HG02981 (cell line): ENCODE data around the gene BIRC6.

Source experiments
- ATAC-seq: cut with Tn5 transposase; IDR thresholded peaks from one replicate; pipeline ENCODE4 v1.9.1; 2021; ENCODE audit warnings: mild to moderate bottlenecking, moderate library complexity; ENCODE audit not compliant: unreplicated experiment

BIRC6 gene

DNA sequence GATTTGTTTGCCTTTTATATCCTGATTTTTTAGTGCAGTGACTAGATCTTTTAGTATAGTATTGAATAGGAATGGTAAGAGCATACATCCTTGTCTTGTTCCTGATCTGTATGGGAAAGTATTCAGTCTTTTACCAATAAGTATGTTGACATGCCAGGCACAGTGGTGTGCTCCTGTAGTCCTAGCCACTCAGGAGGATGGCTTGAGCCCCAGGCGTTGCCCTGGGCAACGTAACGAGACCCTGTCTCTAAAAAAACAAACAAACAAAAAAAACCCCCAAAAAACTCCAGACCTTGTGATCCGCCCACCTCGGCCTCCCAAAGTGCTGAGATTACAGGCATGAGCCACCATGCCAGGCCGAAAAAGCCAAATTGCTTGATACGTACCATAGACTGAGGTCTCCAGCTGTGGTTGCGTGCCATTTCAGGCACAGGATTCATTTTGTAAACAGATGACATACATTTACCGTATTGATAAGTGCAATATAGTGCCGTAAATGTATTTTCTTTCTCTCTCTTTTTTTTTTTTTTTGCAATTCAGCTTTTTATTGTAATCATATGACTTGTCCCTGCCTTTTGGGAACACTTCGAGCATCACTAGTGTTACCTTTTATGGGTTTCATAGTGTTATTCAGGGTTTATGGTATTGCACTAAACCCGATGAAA, 18.5 kb downstream of the BIRC6 start:
- ATAC-seq: no peak

DNA sequence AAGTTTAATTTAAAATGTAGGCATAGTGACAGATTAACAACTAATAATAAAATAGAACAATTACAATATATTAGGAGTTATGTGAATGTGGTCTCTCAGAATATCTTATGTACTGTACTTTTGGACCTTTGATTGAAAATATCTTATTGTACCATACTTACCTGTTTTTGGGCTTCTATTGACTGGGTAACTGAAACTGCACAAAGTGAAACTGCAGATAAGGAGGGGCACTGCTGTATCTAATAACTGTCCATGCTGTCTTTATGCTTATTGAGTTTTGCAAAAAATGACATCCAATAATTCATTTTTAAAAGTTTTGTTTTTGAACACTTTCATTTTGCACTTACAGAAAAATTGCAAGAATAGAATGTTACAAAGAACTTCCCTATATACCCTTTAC, 19.9 kb downstream of the BIRC6 start:
- ATAC-seq: no peak

DNA sequence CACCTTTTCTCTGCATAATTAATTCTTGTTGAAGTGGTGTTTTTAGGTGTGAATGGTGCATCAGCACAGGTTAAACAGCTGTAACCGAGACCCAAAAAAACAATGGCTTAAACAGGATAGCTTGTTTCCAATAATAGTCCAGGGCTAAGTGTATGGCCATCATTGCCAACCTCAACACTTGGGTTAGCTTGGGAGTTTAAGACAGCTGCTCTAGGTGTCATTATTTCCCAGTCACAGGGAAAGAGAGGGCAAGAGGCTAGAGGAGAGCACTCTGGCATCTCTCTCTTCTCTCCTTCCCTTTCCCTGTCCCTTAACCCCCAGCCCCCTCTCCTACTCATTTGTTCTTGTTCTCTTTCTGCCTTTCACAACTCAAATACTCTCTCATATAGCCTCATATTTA, 21.1 kb downstream of the BIRC6 start:
- no peak for ATAC-seq

DNA sequence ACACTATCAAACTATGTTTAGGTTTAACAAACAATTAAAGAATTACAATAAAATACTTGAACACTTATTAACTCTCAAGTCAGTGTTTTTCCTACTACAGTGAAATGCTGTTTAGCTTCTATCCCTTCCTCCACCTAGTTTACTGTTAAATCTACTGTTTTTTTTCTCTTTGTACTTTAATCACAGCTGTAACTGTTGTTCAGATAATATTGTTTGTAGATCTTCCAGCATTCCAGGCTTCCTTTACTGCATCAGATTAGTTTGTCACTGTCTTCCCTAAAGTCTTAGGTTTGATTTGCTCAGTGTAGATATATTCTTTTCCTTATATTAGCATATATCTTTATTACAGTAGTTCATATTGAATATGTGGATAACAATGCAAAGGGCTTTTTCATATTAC, 22.5 kb downstream of the BIRC6 start:
- ATAC-seq: no peak

DNA sequence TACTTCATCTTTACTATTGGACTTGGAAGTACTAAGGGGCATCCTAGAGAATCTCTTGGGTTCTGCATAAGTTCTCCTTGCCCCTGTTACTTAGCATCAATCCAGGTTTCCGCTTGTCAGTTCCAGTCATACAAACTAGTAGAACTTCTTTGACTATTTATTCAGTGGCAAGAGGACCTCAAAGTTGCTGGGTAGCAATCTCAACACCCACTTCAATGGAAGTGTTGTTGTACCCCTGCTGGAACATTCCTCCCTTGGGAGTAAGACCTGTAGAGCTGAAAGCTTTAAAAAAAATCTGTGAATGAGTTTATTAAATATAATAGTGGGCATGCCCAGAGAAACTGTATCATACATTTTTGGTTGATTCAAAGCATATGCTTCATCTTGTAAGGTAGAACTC, 27.0 kb downstream of the BIRC6 start:
- no peak for ATAC-seq

DNA sequence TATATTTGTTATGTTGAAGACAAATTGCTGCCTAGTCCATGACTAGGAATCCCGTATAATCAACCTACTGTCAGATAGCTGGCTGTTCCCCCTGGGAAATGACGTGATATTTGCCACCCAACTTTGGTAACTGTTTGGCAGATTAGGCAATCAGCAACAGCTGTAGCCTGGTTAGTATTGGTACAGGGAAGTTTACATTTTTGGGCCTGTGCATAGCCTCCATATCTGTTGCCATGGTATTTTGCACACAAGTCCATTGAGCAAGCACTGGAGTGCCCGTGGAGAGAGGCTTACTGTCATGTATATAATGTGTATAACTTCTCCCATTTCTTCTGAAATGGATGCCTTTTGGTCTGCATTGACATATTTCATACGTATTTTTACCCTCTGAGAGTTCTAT, 27.7 kb downstream of the BIRC6 start:
- ATAC-seq: no peak

DNA sequence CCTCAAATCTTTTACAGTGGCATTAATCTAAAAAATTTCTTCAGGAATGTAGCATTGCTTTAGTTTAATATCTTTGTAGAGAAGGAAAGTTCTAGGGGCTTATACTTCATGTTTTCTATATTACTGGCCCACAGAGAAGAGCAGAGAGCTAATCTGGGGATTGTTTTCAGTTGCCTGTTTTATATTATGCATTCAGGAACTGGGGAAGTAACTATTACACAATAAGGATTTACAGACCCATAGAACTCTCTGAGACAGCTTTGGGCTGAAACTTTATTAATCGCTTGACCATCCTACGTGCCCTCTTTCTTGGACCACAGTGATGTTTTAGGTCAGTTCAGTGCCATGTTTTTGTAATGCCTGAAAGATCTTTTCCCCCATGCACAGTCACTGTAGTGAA, 29.9 kb downstream of the BIRC6 start:
- no peak for ATAC-seq

DNA sequence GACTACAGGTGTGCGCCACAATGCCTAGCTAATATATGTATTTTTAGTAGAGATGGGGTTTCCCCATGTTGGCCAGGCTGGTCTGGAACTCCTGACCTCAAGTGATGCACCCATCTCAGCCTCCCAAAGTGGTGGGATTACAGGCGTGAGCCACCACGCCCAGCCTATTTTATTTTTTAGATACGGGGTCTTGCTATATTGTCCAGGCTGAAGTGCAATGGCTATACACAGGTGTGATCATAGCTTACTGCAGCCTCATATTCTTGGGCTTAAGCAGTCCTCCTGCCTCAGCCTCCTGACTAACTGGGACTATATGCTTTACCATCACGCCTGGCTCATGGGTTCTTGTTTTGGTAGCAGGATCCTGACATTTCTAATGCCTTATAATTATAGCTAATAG, 42.4 kb downstream of the BIRC6 start:
- ATAC-seq: no peak

DNA sequence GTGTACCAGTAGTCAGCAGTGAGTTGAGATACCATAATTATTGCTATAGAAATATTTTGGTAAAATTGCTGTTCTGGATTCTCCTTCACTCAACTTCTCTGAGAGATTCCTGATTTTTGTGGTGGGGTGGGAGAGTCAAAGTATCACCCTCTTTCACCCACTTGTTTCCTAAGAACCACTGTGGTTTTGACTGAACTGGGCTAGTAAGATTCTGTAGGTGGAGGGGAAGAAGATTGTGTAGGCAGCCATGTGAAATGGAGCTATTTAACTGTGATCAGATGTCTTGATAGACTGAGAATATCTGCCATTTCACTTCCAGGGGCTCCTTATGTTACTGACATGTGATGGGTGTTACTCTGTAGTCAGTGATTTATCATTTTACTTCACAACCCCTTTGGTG, 45.3 kb downstream of the BIRC6 start:
- no peak for ATAC-seq

DNA sequence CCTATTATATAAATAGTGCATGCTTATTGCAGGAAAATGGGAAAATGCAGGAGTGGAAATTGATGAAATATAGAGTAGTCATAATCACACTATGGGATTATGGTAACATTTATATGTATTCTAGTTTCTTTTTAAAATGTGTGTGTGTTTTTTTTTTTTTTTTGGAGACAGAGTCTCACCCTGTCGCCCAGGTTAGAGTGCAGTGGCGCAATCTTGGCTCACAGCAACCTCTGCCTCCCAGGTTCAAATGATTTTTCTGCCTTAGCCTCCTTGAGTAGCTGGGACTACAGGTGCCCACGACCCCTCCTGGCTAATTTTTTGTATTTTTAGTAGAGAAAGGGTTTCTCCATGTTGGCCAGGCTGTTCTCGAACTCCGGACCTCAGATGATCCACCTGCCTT, 47.0 kb downstream of the BIRC6 start:
- no peak for ATAC-seq

DNA sequence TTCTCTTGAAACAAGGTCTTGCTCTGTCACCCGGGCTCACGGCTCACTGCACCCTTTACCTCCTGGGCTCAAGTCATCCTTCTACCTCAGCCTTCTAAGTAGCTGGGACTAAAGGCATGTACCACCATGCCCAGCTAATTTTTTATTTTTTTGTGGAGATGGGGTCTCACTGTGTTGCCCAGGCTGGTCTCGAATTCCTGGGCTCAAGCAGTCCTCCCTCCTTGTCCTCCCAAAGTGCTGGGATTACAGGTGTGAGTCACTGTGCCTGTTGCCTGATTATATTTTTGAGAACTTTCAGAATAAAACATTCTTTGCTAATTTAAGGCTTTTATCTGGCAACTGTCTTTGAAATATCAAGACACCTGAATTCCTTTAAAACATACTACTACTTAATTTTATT, 47.9 kb downstream of the BIRC6 start:
- no peak for ATAC-seq

DNA sequence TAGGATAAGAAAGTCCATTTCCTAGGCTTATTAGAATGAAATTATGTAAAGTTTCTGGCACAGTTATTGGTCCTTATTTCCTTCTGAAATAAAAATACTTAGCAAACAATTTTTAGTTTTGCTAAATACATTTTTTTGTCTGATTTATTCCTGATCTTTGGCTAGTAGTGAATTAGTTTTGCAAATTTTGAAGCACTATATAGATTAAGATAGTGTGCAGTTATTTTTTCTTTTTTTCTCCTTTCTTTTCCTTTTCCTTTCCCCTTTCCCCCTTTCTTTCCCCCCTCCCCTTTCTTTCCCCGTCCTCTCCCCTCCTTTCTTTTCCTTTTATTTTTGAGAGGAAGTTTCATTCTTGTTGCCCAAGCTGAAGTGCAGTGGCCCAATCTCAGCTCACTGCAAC, 59.7 kb downstream of the BIRC6 start:
- no peak for ATAC-seq

DNA sequence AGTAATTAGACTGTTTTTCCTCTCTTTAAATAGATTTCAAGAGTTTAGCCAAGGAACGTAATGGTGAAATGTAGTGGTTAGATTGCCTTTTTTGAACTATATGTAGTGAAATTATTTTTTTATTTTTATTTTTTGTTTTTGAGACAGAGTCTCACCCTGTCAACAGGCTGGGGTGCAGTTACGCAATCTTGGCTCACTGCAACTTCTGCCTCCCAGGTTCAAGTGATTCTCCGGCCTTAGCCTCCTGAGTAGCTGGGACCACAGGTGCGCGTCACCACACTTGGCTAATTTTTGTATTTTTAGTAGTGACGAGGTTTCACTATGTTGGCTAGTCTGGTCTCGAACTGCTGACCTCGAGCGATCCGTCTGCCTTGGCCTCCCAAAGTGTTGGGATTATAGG, 60.8 kb downstream of the BIRC6 start:
- no peak for ATAC-seq

DNA sequence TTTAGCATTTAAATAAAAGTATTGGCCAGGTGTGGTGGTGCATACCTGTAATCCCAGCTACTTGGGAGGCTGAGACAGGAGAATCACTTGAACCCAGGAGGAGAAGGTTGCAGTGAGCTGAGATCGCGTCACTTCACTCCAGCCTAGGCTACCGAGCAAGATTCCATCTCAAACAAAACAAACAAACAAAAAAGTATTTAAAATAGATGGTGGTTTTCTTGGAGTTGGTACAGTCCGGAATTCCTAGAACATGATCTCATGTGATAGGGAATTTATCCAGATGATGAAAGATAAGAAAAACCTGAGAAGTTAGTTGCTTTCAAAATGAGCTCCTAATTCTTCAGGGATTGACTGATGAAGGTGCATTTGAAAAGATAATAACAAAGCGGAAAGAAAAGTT, 62.0 kb downstream of the BIRC6 start:
- no peak for ATAC-seq

DNA sequence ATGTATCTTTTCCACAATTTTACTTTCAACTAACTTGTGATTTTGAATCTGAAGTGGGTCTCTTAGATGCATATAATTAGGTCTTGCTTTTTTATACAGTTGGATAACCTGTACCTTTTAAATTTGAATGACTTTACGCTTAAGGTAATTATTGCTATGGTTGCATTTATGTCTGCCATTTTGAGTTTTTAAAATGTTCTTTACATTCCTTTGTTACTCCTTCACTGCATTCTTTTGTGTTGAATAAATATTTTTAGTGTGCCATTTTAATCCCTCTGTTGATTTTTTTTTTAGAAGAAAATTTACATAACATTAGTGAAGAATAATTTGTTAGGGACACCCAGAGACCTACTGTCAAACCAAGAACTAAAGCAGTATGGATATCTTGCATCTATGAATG, 65.3 kb downstream of the BIRC6 start:
- ATAC-seq: no peak

DNA sequence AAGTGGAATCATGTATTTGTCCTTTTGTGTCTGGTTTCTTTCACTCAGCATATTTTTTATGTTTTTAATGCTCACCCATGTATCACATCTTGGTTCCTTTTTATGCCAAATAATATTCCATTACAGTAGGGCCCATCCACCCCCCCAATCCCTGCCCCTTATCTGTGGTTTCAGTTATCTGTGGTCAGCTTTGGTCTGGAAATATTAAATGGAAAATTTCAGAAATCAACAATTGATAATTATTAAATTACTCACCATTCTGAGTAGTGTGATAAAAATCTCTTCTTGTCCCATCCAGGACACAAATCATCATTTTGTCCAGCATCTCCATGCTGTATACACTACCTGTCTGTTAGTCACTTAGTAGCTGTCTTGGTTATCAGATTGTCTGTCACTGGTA, 66.7 kb downstream of the BIRC6 start:
- ATAC-seq: no peak

DNA sequence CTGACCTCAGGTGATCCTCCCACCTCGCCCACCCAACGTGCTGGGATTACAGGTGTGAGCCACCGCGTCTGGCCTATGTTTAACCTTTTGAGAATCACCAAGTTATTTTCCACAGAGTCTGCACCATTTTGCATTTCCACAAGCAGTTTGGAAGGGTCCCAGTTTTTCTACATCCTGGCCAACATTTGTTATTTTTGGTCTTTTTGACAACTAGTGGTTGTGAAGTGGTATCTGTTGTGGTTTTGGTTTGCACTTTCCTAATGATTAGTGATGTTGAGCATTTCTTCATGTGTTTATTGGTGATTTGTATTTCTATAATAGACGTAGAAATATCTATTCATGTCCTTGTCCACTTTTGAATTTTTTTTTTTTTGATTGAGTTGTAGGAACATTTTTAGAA, 67.9 kb downstream of the BIRC6 start:
- ATAC-seq: no peak

DNA sequence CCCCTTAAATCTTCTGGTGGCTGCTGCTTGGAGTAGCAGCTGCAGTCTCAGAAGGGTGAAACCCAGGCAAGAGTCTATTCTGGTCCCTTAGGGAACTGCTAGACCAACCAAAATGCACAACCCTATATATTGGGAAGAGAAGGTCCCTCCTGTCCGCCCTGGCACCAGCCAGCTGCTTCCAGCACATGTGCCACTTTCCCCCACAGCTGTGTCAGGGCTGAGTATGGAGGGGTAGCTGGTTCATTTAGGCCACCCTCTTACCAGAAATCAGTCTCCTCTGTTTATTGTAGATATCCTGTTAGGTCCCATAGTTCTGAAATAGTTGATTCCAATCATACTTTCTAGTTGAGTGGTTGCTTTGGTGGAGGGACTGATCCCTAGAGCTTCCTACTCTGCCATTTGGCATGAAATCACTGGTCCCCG, 68.9 kb downstream of the BIRC6 start:
- no peak for ATAC-seq

DNA sequence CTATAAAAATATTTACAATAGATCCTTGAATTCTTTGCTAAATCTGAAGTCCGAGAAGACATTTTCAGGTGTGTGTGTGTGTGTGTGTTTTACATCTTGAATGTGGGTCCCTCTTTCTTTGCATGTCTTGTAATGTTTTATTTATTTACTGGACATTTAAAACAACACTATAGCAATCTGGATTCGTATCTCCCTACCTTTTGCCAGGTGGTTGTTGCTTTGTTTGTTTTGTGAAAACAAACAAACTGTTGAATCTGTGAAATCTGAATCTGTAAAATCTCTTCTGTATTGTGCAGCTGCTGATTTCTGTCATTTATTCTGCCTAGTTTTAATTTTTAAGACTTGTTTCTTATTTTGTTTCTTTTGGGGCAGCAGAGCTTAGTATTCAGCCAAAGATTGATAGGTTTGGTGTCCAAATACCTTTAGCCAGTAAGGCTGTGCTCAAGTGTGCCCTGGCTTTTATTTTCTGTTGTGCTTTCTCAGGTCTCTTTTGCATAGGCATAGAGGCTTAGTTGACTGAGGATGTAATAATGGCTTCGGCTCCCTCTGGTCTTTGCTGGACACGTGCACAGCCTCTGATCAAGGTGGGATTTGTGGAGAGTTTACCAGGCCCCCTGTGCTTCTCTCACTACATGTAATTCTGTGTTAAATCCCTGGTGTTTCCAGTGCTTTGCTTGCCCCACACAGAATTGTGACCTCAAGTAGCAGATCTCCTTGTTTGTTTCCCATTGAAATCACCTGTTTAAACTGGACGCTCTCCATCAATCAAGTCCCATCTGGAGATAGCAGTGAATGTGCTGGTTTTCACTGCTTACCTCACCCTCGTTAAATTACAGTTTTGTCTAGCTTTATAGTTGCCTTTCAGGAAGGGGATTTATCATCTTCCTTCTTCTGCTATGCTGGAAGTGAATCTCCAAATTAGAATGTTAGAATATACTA, 71.1 kb downstream of the BIRC6 start:
- no peak for ATAC-seq

DNA sequence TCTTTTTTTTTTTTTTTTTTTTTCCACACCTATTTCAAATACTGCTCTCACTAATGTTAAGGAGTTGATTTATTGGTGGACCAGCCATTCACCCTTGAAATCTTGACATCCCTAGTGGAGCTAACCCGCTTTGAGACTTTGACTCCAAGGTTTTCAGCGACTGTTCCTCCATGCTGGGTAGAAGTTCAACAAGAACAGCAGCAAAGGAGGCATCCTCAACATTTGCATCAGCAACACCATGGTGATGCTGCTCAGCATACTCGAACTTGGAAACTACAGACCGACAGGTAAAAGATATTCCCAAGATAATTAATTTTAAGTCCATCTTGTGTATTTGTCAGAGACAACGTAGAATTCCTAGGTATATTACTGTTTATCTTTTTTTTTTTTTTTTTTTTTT, 74.0 kb downstream of the BIRC6 start:
- ATAC-seq: no peak

DNA sequence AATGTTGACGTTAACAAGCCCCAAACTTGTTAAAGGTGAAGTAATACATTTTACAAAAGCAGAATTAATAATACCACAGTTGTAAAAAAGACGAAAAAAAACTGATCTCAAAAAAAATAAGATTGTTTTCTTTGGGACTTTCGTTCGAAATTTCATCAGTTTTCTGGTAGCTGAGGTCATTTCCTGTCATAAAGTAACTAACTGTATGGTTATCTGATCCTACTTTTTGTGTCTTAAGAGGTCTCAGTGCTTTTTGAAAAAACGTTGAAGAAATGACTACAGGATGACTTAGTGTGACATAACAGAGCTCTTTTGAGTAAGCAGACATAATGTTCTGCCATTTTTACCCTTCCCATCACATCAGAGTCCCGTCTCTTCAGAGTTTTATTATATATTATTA, 79.3 kb downstream of the BIRC6 start:
- no peak for ATAC-seq

DNA sequence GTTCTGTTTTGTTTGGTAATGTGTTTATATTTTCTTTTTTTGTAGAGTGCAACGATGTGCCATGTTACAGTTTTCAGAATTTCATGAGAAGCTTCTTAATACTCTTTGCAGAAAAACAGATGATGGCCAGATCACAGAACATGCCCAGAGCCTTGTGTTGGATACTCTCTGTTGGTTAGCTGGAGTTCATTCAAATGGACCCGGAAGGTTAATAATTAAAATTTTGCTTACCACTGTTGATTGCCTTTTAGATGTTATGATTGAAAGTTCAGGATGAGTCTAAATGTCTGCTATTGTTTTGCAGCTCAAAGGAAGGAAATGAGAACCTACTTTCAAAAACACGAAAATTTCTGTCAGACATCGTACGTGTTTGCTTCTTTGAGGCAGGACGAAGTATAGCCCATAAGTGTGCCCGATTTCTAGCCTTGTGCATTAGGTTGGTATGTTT, 85.2 kb downstream of the BIRC6 start:
- ATAC-seq: no peak
